ENCODE data around the gene SVEP1.

DNA sequence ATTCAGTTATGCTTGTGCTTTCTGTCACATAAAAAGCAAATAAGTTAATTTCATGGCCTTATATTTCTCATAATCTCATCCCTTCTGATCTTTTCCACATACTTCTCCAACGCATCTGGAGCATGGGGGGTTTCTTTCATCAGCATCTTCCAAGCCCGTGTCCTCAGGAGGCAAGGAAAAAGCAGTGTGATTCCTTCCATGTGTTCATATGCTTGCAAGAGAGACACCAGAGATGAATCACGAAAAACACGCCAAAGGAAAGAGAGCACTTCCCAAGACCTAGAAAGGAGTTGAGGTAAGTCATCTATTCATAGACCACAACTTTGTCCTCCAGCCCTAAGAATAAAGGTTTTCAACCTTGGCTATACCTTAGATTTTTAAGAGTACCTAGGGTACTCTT, 26.0 kb upstream of the SVEP1 start:
- TF ChIP-seq CTCF (conservative IDR thresholded peaks at IDR 0.05) (no peak), ZFX (IDR thresholded peaks at IDR 0.05) (no peak)
